Gastrocnemius medialis (tissue), 4 donors: ENCODE measurements around the gene MICB.

Experiments used
- POLR2A ChIP-seq, 2 donors: fragments of 450-650 bp; IDR thresholded peaks; one replicate each; pipeline ENCODE4 v1.6.1; 2017; ENCODE audit warnings: antibody characterized with exemption in 2 of 2, mild to moderate bottlenecking in 2 of 2, moderate library complexity in 2 of 2
- TF ChIP-seq, protein P1 (sequence below), 5 experiments: fragments of 450-650 bp in 3 of 5; fragments of 200-600 bp in 2 of 5; sonication (generic) in 2 of 5; IDR thresholded peaks in 4 of 5; conservative IDR thresholded peaks in 1 of 5; 1 replicate in 4 of 5; 2 replicates in 1 of 5; pipeline ENCODE4 v1.5.1; 2016 to 2019; ENCODE audit warnings: antibody characterized with exemption in 5 of 5, mild to moderate bottlenecking in 3 of 5, moderate library complexity in 3 of 5

DNA sequence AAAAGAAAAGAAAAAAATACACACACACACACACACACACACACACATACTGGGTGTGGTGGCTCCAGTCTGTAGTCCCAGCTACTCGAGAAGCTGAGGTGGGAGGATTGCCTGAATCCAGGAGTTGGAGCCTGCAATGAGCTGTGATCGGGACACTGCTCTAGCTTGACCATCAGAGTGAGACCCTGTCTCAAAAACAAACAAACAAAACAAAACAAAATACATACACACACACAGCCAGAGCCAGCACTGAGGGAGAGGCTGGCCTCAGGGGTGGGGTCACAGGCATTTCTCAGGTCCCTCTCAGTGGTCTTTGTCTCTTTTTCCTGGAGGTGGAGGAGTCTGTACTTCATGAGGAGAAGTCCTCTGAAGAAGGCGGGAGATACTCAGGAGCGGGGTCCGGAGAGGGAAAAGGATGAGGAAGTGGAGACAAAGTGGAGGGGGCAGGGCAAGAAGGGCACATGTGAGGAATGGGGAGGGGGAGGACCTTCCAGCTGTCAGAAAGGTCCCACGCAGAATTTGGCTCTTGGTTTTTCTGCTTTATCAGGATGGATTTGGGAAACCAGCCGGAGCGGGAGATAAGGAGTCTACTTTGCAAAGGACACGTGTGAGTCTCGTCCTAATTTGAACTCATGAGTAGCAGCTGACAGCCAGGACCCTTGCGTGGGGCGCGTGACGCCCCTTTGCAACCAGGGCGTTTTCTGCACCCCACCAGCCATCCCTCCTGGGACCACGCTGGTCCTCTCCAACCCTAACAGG lies 7.7 kb upstream of the MICB start:
- TF ChIP-seq POLR2A (IDR thresholded peaks at IDR 0.05) = no peak
- TF ChIP-seq, protein P1, sequence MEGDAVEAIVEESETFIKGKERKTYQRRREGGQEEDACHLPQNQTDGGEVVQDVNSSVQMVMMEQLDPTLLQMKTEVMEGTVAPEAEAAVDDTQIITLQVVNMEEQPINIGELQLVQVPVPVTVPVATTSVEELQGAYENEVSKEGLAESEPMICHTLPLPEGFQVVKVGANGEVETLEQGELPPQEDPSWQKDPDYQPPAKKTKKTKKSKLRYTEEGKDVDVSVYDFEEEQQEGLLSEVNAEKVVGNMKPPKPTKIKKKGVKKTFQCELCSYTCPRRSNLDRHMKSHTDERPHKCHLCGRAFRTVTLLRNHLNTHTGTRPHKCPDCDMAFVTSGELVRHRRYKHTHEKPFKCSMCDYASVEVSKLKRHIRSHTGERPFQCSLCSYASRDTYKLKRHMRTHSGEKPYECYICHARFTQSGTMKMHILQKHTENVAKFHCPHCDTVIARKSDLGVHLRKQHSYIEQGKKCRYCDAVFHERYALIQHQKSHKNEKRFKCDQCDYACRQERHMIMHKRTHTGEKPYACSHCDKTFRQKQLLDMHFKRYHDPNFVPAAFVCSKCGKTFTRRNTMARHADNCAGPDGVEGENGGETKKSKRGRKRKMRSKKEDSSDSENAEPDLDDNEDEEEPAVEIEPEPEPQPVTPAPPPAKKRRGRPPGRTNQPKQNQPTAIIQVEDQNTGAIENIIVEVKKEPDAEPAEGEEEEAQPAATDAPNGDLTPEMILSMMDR (IDR thresholded peaks at IDR 0.05 in 4 of 5, conservative IDR thresholded peaks at IDR 0.05 in 1 of 5) = no peak
